Mesothelial cell of epicardium (in vitro differentiated cells): Measurements from ENCODE around the gene CES3. TPM values are rescaled to one million over a fixed set of nuclear protein-coding genes. Genes with fewer than 3 reads are reported as not detected.

Source experiments
- DNase-seq, 2 experiments: peaks; one replicate each; pipeline ENCODE4 v3.0.0; 2021; ENCODE audit warnings: low spot score in 2 of 2; ENCODE audit not compliant: unreplicated experiment in 2 of 2
- H3K27ac Mint-ChIP-seq: 2 replicates; pipeline ENCODE4 v1.8.0; 2021; ENCODE audit warnings: mixed read lengths
- H3K27me3 Mint-ChIP-seq: 2 replicates; pipeline ENCODE4 v1.8.0; 2021; ENCODE audit warnings: low read depth, mixed read lengths
- H3K36me3 Mint-ChIP-seq: 2 replicates; pipeline ENCODE4 v1.8.0; 2021; ENCODE audit warnings: mixed read lengths
- H3K4me1 Mint-ChIP-seq: 2 replicates; pipeline ENCODE4 v1.8.0; 2021; ENCODE audit warnings: mixed read lengths
- H3K4me3 Mint-ChIP-seq: 2 replicates; pipeline ENCODE4 v1.8.0; 2021; ENCODE audit warnings: mild to moderate bottlenecking, moderate library complexity, mixed read lengths
- H3K9me3 Mint-ChIP-seq: 2 replicates; pipeline ENCODE4 v1.8.0; 2021; ENCODE audit warnings: mixed read lengths
- total RNA-seq: library from RNA; stranded (reverse); gene quantifications from 3 replicates; pipeline ENCODE4 v1.2.1, GENCODE V29; 2021
- TF ChIP-seq, protein P1 (sequence below): fragments of 200-600 bp; sonication (generic); IDR thresholded peaks from one replicate; pipeline ENCODE4 v1.5.0; 2021; ENCODE audit warnings: antibody characterized with exemption; ENCODE audit not compliant: unreplicated experiment

CES3 gene
- total RNA-seq, 1 donor from 2014 or later = 5.1 TPM

DNA sequence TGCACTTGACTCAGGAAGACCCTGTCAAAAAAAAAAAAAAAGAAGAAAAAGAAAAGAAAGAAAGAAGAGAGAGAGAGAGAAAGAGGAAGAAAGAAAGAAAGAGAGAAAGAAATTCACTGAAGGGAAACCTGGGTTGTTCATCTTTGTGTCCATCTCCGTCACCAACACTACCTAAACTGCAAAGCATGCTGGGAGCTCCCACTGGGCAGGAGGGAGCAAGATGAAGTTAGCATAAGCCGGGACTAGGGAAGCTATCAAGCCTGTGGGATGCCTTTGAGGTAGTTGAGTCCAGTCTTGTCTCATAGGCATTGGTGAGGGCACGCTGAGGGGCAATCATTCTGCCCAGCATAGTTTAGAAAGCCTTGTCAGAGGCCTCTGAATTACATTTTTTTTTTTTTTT, 60.3 kb downstream of the CES3 start:
- TF ChIP-seq, protein P1, sequence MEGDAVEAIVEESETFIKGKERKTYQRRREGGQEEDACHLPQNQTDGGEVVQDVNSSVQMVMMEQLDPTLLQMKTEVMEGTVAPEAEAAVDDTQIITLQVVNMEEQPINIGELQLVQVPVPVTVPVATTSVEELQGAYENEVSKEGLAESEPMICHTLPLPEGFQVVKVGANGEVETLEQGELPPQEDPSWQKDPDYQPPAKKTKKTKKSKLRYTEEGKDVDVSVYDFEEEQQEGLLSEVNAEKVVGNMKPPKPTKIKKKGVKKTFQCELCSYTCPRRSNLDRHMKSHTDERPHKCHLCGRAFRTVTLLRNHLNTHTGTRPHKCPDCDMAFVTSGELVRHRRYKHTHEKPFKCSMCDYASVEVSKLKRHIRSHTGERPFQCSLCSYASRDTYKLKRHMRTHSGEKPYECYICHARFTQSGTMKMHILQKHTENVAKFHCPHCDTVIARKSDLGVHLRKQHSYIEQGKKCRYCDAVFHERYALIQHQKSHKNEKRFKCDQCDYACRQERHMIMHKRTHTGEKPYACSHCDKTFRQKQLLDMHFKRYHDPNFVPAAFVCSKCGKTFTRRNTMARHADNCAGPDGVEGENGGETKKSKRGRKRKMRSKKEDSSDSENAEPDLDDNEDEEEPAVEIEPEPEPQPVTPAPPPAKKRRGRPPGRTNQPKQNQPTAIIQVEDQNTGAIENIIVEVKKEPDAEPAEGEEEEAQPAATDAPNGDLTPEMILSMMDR = no peak
- no peak overlapping the region for H3K4me3 Mint-ChIP-seq
- H3K36me3 Mint-ChIP-seq = no peaks in the 10 kb centered on the region
- no peak overlapping the region for H3K27ac Mint-ChIP-seq
- no peaks in the 10 kb centered on the region for H3K9me3 Mint-ChIP-seq
- DNase-seq = no peak
- H3K4me1 Mint-ChIP-seq = peaks cover 31% of the 10 kb centered on the region
- no peaks in the 10 kb centered on the region for H3K27me3 Mint-ChIP-seq

DNA sequence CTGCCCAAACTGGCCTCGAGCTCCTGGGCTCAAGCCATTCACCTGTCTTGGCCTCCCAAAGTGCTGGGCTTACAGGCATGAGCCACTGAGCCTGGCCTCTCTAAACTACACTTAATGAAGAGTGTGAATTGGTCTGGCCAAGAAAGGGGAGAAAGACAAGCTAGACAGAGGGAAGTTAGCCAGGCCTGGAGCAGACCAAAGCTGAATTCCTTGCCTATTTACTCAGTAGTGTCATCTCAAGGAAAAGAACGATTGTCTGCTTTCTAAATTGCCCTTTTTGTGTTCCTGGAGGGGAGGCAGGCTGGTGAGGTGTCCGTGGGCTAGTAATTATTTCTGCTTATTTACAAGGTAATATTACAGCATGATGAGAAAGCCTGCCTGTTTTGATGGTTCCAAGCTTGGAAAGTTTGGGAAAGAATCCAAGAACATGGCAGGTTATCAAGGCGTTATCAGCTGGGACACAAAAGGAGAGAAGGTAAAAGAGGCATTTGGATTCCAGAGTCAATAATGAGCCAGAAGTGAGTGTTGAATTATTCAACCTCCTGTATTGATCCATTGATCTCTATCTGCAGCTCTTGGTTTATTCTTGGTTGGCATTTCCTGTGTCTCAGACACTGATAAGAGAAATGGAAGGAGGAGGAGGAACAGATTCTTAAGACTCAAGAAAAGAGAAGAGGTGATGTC, 61.6 kb downstream of the CES3 start:
- DNase-seq = no peak
- Mint-ChIP-seq H3K27me3 (no peaks in the 10 kb centered on the region), H3K4me1 (peaks cover 29% of the 10 kb centered on the region), H3K4me3 (no peak overlapping the region), H3K9me3 (no peaks in the 10 kb centered on the region), H3K36me3 (no peaks in the 10 kb centered on the region), H3K27ac (peak overlapping the region; percentile 40)
- TF ChIP-seq, protein P1 = no peak

DNA sequence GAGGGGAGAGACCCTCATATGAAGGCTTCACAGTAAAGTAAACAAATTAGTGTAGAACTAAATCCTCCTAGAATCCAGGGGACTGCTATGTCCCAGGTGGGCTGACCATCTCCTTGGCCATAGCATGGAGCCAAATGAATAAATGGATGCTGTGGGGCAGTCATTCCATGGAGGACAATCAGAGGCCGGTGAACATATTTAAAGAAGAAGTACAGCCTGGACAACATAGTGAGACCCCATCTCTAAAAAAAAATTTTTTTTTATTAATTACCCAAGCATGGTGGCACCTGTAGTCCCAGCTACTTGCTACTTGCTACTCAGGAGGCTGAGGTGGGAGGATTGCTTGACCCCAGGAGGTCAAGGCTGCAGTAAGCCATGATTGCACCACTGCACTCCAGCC, 62.6 kb downstream of the CES3 start:
- no peak overlapping the region for H3K27ac Mint-ChIP-seq
- peaks cover 32% of the 10 kb centered on the region for H3K4me1 Mint-ChIP-seq
- DNase-seq = no peak
- H3K9me3 Mint-ChIP-seq = no peaks in the 10 kb centered on the region
- H3K36me3 Mint-ChIP-seq = no peaks in the 10 kb centered on the region
- no peak overlapping the region for H3K4me3 Mint-ChIP-seq
- no peaks in the 10 kb centered on the region for H3K27me3 Mint-ChIP-seq
- TF ChIP-seq, protein P1 = no peak

Other genes starting within 250 kb of the CES3 start
- gene DYNC1LI2, start 209.7 kb upstream of the CES3 start, total RNA-seq = 145 to 157 TPM (median 150 TPM) in 3 replicates
- gene TERB1, start 159.7 kb upstream of the CES3 start, total RNA-seq = 0.18 to 0.49 TPM (median 0.34 TPM) in 3 replicates
- 78.8 to 84.4 TPM (median 80.3 TPM) in 3 replicates for gene NAE1, start 130.3 kb upstream of the CES3 start, total RNA-seq
- not detected in 3 replicates for gene CA7, start 116.9 kb upstream of the CES3 start, total RNA-seq
- 16.7 to 17.4 TPM (median 16.9 TPM) in 3 replicates for gene PDP2, start 80.8 kb upstream of the CES3 start, total RNA-seq
- gene CDH16, start 42.4 kb upstream of the CES3 start, total RNA-seq = not detected in 3 replicates
- 2.7 to 3.7 TPM (median 2.9 TPM) in 3 replicates for gene RRAD, start 35.7 kb upstream of the CES3 start, total RNA-seq
- gene CIAO2B, start 26.9 kb upstream of the CES3 start, total RNA-seq = 52.1 to 56.1 TPM (median 54.5 TPM) in 3 replicates
- gene CES2, start 25.8 kb upstream of the CES3 start, total RNA-seq = 52.0 to 53.4 TPM (median 52.5 TPM) in 3 replicates
- gene CES4A, start 27.3 kb downstream of the CES3 start, total RNA-seq = 15.9 to 19.6 TPM (median 18.5 TPM) in 3 replicates
- gene CBFB, start 67.9 kb downstream of the CES3 start, total RNA-seq = 69.3 to 82.6 TPM (median 74.6 TPM) in 3 replicates
- 20.9 to 22.4 TPM (median 21.5 TPM) in 3 replicates for gene PHAF1, start 148.7 kb downstream of the CES3 start, total RNA-seq
- gene B3GNT9, start 189.7 kb downstream of the CES3 start, total RNA-seq = 20.1 to 21.4 TPM (median 20.6 TPM) in 3 replicates
- gene TRADD, start 198.6 kb downstream of the CES3 start, total RNA-seq = 7.2 to 7.8 TPM (median 7.8 TPM) in 3 replicates
- gene FBXL8, start 198.7 kb downstream of the CES3 start, total RNA-seq = 8.1 to 8.9 TPM (median 8.2 TPM) in 3 replicates
- gene HSF4, start 203.5 kb downstream of the CES3 start, total RNA-seq = 10.7 to 14.2 TPM (median 13.1 TPM) in 3 replicates
- gene NOL3, start 209.3 kb downstream of the CES3 start, total RNA-seq = 14.0 to 15.5 TPM (median 14.2 TPM) in 3 replicates
- gene MATCAP1, start 222.7 kb downstream of the CES3 start, total RNA-seq = 121 to 131 TPM (median 129 TPM) in 3 replicates
- 0.23 to 0.40 TPM in 2 of 3 replicates, not detected in the other for gene EXOC3L1, start 228.9 kb downstream of the CES3 start, total RNA-seq
- gene E2F4, start 230.9 kb downstream of the CES3 start, total RNA-seq = 78.3 to 80.2 TPM (median 79.5 TPM) in 3 replicates
- gene ELMO3, start 237.9 kb downstream of the CES3 start, total RNA-seq = 9.3 to 10.0 TPM (median 9.7 TPM) in 3 replicates